ENCODE measurements around the gene VWDE.

DNA sequence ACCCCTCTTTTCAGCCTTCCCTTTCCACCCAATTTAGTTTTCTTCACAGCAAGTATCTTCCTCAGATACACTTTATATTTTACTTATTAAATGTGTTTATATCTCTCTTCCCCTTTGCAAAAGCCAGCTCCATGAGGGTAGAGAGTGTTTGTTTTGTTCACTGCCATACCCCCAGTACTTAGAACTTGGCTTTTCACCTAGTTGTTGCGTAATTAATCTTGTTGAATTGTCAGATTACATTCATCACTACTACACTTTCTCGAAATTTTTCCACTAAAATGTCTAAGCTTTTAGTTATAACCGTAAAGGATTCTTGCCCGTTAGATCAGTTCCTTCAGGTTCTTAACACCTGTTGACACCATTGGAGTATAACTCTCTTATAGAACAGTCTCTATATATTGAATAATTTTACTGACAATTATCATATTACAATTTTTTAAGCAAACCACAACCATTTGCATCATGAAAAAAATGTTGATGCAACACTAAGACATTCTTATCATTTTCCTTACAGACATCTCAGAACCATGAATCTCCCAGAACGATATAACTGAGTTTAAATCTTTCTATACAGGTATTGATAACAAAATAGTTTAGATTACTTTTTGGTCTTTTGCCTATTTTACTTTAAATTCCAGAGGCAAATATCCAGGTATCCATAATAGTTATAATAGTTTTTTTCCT is 29.9 kb downstream of the VWDE start:
- TF ChIP-seq, protein P1, sequence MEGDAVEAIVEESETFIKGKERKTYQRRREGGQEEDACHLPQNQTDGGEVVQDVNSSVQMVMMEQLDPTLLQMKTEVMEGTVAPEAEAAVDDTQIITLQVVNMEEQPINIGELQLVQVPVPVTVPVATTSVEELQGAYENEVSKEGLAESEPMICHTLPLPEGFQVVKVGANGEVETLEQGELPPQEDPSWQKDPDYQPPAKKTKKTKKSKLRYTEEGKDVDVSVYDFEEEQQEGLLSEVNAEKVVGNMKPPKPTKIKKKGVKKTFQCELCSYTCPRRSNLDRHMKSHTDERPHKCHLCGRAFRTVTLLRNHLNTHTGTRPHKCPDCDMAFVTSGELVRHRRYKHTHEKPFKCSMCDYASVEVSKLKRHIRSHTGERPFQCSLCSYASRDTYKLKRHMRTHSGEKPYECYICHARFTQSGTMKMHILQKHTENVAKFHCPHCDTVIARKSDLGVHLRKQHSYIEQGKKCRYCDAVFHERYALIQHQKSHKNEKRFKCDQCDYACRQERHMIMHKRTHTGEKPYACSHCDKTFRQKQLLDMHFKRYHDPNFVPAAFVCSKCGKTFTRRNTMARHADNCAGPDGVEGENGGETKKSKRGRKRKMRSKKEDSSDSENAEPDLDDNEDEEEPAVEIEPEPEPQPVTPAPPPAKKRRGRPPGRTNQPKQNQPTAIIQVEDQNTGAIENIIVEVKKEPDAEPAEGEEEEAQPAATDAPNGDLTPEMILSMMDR (IDR thresholded peaks at IDR 0.05; ENCODE audit: low read depth, low read length) = no peak
- TF ChIP-seq EZH2phosphoT487 (IDR thresholded peaks at IDR 0.05; ENCODE audit: low read depth) = no peak

All from OCI-LY3 (cell line).